ENCODE results near the gene HOXD10.

The HOXD10 gene

DNA sequence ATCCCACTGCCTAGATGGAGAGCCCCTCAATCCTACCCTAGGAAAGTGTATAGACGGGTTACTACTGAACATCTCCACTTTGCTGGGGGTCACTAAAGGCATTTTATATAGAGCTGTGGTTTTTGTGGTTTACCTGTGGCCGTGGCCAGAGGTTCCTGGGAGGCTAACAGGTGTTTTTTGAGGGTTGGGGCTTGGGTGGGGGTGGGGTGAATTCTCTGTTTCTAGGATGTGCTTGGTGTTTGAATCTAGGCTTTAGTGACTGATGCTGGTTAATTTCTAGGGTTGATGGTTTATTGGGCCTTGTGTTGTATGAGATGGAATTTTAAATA lies 20.6 kb downstream of the HOXD10 start:
- no peak for DNase-seq

DNA sequence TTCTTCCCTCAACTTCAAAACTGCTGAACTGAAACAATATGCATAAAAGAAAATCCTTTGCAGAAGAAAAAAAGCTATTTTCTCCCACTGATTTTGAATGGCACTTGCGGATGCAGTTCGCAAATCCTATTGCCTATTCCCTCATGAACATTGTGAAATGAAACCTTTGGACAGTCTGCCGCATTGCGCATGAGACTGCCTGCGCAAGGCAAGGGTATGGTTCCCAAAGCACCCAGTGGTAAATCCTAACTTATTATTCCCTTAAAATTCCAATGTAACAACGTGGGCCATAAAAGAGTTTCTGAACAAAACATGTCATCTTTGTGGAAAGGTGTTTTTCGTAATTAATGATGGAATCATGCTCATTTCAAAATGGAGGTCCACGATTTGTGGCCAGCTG lies 21.3 kb downstream of the HOXD10 start:
- DNase-seq, result no peak

DNA sequence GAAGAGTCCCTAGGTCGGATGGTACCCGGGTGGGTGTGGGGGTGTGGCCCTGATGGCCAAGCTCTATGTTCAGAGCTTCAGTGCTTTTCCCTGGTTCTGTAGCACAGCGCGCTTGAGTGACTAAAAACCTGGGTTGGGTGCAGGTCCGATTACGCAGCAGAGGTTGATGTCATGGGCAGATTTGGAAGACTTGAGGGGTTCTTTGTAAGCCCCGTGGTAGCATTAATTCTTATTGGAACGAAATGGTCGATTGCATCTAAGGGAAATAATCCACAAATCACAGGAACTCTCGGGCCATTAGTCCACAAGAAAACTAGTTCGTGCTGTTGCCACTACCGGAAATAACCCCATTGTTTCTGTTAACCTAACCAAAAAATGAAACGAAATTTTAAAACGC lies 21.9 kb downstream of the HOXD10 start:
- DNase-seq, result no peak

DNA sequence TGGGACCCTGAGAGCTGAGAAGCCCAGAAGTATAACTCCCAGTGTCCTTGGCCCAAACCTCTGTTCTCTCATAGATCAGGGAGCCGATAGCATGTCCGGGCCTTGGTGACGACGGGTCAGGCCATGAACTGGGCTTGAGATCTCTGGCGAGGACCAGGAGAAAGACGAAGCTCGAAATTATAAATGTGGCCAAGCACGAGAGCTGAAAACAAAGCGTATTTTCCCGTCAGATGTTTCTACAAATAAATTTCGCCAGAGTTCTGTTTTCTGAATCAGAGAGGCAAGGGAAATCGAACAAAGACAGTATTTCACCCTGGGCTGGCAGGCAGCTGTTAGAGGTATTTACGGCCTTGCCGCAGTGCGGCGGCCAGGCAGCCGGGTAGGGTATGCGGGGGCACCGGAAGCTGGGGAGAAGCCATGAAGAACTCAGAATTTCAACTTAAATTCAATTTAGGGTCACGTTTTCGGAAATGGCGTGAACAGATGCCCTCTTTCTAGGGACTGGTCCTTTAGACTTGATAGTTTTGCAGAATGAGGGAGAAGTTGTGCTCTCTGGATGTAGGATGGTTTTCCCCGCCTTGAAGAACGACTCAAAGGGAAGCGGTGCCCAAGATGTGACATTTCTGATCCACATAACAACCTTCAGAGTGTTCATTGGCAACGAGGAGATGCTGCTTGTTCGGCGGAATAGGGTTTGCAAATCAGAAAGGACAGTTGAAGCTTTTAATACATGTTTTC lies 22.5 kb downstream of the HOXD10 start:
- no peak for DNase-seq

DNA sequence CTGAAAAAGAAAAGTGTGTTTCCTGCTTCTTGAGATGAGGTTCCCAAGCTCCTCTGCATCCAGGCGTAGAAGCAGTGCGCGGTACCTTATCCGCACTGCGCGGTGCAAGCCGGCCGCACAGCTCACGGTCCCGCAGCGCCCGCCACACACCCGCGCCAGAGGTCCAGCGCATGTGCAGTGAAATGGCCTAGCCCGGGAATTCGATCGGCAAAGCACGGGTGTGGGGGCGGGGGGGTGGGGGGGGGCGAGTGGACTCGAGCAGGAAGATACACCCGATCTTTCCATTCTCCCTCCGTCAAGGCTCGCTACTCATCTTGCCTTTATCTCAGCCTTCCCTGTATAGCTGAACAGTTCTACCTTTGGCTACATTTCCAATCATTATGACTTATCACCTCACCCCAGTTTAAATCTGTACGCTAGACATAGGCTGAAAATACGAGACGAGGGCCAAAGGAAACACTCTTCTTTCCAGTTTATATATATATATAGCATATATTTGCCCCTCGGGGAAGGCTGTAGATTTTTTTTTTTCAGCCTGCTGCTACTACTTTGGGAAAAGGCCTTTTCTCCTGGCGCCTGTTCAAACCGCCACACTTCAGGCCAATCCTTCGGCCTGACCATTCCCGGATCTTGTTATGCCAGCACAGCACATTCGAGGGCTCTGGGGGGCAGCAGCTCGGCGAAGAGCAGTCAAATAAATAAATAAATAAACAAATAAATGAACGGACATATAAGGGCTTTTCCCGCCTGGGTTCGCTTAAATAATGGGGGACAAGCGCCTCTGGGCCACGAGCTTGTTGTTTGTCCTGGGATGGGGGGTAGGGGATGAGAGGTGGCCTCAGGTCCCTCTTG lies 23.3 kb downstream of the HOXD10 start:
- no peak for DNase-seq

DNA sequence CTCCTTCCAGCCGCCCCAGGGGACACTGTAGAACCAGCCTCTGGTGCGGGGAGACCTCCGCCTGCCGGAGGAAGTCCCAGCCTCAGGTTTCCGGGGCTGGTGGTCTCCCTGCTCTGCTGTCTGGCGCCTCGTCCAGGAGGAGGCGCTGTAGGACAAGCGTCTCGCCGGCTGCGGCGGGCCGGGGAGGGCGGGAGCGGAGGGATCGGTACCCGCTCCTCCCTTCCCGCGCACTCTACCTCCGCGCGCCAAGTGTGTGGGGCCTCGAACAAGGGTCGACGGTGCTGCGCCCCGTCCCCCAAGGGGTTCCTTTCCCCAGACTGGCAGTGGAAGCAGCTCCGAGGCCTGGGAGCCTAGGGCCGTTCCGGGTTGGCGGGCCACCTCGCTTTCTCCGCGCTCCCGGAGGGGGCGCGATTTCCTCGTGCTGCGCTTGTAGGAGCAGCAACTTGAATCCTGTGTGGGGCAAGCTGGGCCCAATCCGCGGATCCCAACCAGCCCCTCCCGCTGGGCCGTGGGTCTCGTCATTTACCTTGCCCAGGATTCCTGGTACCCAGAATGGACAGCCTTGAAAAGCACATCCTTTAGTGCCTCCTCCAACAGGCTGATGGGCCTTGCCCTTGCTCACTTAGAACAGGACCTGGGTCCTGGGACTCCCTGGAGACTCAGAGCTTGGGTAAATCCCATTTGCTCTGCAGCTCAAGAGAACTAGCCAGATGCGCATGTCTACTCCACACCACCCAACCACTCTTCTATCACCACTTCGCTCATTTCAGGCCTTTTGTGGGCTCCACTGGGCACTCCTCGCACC lies 24.1 kb downstream of the HOXD10 start:
- DNase-seq, result peak; percentile 33

DNA sequence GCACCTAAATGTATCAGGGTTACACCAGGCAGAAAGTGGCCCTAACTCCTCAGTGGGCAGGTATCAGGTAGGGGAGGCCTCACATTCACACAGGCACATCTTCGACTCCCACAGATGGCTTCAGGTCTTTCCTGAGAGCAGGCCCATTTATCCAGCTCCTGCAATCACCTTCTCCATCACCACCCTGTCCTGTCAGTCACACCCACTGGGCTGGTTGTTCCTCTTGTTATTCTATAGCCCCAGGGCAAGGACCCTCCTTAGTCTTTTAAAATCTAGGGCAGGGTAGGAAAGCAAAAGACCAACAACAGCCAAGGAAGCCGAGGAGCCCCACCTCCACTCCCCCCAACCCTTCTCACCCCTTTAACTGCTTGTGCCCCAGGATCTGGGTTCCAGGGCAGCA lies 25.7 kb downstream of the HOXD10 start:
- no peak for DNase-seq

DNA sequence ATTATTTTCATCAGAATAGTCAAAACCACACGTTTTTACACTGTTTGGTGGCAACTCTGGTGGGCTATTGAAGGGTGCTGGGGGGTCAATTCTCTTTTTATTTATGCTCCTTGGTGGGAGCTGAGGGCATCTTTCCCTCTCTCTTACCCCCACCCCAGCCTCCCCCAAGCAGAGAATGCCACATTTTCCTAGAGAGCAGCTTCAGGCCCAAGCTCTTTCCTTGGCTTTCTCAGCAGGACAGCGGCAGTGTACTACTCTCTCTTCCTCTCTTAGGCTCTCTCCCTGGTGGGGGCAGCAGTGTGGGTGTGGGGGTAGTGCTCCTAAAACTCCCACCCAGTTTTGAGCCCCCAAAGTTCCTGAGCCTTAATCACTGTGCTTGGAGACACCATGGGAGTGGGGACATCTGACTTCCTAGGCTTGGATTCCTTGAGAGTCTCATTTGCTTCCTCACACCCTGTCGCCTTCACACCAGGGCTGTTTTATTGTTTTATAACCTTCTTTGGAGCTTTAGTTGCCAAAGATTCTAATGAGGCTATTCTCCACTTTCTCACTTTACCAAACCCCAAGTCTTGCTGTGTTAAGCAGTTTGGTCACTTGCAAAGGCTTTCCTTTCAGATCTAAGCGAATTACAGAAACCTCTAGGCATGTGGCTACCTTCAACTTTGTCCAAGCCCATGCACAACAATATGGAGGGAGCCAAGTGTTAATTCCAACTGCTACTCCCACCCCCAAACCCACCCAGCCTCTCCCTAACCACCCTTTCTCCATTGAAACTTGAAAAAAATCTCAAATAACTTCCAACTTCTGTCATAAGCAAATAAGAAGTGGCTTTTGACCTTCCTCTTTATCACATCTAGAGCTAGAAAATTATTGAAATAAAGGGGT lies 28.7 kb downstream of the HOXD10 start:
- no peak for DNase-seq

DNA sequence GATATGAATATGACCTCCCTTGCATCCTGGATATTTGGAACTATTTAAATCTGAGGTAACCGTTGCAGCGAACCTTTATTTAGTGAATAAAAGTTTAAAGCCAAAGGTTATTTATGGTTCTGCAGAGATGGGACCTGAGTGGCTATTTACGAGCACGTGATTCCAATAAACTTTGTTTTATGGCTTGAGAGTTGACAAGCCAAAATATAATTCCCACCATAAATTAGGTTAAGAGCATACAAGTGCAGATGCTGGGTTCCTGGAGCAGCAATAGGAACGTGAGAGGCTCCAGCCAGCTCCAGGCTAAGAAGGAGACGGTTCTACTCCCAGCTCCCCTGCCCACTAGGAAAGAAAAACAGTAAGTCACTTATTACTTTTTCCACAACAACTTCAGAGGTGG lies 29.5 kb downstream of the HOXD10 start:
- DNase-seq, result no peak

DNA sequence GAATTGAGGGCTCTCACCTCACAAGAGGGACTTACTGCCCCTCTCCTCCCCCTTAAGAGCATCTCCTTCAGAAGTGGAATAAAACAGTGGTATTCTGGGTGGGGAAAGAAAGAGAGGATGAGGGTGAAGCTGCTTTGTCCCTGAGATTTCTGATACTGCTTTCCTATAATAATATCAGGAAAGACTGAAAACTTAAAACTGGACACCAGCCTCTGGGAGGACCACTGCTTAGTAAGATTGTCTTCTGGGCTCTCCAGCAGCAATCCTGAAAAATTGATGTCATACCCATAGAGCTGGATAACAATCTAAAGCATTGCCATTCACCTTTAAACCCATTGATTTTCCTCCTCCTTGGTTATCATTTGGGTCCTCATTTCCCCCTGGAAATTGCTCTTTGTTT lies 30.1 kb downstream of the HOXD10 start:
- no peak for DNase-seq

DNA sequence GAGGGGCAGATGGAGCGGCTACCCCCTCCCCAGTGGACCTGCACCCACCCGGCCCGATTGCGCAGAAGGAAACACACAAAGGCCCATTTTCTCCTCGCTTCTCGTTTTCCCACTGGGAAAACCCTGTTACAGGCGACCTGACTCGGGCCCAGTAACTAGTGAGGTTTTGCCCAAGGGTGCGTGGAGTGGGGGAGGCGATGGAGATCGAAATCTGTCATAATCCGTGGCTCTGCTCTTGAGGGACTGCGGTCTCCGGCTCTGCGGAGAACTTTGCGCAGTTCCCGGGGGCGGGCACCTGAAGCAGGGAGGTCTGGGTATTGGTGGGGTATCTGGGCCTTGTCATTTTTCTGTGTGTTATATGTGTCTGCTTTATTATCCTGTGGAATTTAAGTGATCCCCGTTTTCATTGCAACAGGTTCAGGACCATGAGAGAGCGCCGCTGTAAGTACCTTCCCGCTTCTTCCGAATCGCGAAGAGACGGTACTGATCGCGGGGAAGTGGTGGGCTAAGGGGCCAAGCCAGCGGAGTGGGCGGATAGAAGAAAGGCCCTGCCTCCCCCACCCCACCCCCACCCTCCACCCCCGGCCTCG lies 30.7 kb downstream of the HOXD10 start:
- DNase-seq, result no peak

DNA sequence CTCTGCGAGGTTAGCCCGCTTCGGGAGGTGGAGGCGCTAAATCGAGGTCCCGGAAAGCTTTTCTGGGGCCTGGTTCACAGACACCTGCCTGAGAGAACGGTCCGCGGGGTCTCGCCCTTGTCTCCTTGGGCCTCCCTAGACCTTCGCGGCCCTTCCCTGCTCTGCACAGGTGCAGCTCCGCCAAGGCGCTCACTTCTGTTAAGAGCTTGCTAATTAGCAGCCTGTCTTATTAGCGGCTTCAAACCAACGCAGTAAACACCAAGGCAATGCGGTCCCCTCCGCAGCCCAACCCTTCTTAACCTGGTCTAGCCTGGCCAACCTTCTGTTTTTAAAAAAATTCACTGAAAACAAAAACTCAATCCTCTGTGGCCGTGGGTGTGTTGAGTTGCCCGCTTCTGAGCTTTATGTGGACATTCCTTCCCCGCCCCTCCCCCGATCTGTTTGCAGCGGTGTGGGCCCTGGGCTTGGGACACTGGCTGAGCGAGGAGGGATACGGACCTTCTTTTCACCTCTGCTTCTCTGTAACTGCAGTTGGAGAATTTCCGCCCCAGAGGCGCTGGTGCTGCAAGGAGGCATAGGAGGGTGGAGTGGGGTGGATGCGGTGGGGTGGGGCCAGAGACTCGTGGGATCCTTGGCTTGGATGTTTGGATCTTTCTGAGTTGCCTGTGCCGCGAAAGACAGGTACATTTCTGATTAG lies 31.4 kb downstream of the HOXD10 start:
- DNase-seq, result no peak

DNA sequence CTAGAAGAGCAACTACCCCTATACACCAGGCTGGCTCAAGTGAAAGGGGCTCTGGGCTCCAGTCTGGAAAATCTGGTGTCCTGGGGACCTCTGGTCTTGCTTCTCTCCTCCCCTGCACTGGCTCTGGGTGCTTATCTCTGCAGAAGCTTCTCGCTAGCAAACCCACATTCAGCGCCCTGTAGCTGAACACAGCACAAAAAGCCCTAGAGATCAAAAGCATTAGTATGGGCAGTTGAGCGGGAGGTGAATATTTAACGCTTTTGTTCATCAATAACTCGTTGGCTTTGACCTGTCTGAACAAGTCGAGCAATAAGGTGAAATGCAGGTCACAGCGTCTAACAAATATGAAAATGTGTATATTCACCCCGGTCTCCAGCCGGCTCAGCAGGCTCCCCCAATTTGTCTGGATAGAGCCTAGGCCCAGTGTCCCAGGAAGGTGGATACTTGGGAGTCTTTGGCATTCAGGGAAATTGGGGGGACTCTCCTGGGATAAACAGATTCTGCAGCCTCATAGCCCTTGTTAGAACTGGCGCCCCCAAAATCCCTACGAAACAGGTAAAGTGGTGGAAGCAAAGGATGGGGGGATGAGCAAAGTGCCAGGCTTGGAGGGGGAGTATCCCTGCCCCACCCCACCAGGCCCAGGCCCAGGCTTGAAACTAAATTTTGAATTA lies 32.3 kb downstream of the HOXD10 start:
- no peak for DNase-seq

DNA sequence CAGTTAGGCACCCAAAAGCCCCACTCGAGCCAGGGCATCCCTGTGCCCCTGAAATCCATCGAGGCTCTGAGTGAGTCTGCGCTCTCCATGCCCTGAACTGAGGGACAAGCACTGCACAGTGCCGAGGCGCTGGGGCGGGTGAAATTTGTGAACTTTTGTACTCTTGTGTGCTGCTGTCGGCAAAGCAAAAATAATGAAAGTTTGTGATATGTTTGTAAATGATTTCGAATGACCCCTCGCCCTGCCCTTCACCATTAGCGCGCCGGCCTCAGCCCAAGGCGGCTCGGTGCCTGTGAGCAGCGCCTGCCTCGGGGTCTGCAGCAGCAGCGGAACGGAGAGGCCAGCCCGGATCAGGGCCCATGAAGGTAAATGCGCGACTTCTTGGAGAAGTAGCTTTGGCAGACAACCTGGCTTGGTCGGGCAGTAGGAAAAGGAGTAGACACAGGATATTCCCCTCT lies 32.9 kb downstream of the HOXD10 start:
- no peak for DNase-seq

DNA sequence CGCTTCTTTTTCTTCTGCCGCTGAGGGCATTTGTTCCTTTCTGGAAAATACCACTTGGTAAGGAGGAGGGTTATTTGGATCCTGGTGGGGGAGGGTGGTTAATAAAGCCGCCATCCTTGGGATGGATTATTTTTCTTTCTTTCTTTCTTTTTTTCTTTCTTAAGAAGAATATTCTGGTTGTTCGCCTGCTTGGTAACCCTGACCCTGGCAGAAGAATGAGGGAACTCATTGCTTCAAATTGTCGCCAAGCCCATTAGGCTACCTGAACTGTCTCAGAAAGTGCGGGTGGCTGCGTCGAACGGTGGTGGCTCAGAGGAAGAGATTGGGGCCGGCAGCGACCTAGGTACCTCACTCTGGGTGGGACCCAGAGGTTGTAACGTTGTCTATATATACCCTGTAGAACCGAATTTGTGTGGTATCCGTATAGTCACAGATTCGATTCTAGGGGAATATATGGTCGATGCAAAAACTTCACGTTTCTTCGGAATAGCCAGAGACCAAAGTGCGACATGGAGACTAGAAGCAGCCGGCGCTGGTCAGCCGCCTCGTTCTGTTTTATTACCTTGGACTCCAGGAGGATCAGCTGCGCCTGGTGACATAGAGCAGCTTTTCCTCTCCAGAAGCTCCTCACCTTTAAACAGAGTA lies 33.5 kb downstream of the HOXD10 start:
- DNase-seq, result no peak

DNA sequence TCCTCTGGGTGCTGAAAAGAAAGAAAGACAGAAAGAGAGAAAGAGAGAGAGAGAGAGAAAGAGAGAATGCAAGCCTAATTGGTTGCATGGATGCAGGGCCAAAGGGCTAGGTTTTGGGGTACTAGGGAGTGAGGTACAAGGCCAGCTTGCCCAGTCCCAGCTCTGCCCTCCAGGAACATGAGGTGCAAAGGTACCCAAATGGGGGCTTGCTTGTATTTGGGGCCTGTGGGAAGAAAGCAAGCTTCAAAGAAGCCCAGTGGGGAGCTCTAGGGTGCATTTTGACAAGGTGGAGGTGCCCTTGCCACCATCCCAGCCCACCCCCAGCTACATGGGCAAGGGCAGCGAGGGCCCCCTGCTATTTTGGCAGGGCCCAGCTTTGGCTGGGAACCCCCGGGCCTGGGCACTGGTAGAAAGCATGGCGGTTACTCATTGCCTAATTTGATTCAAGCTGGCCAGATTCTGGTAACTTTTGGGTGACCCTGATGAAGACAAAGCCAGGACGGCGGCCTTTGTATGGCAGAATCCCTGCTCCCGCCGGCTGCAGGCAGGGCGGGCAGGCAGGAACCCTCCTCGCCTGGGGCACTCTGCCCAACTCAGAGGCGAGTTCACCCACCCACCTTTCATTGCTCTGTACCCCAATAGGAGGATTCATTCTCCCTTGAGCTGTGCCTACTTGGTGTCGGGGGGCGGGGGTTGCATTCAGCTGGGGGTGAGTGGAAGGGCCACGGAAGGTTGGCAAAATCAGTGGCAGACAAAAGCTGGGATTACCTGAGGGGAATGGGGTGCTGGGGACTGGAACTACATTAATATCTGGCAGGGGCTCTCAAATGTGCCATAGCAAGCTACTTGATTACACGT lies 34.2 kb downstream of the HOXD10 start:
- no peak for DNase-seq

DNA sequence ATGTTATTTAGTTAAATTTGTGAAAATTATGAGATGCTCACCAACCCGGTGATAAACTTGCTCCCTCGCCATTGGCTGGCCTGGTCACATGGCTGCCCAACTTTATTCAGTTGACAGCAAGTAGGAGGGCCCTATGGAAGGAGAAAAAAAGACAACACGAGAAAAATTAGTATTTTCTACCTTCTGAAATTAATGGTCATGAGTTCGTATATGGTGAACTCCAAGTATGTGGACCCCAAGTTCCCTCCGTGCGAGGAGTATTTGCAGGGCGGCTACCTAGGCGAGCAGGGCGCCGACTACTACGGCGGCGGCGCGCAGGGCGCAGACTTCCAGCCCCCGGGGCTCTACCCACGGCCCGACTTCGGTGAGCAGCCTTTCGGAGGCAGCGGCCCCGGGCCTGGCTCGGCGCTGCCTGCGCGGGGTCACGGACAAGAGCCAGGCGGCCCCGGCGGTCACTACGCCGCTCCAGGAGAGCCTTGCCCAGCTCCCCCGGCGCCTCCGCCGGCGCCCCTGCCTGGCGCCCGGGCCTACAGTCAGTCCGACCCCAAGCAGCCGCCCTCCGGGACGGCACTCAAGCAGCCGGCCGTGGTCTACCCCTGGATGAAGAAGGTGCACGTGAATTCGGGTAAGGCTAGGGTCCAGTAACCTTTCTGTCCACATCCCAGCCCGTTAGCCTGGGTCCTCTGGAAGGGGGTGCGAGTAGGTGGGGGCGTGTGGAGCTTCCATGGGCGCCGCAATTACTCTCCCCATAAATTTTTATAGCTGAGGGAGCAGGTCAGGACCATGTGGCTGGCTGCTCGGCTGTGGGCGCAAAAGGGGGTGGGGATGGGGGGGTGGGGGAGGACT lies 35.1 kb downstream of the HOXD10 start, which contains the start of gene HOXD4:
HOXD4 (plus strand) TSS at position 109 of the 846 bp plus-strand sequence; CDS start at position 193, 84 bp downstream.
- DNase-seq, result no peak

Measured in NCI-H446 treated with DMSO at 0.1 percent for 48 hours (cell line).